SK-N-SH treated with all-trans-retinoic acid at 6 μM for 48 hours (cell line): ENCODE measurements around the gene TMEM231.

Source experiments
- ATAC-seq: fragments of 200-7000 bp; cut with Tn5 transposase; 3 replicates; pipeline ENCODE4 v1.9.1; 2020; ENCODE audit warnings: mild to moderate bottlenecking, moderate library complexity
- ARNTL ChIP-seq: fragments of 450-650 bp; formaldehyde crosslinking; IDR thresholded peaks from 2 replicates; pipeline ENCODE4 v1.5.0; 2020; ENCODE audit warnings: low read depth, mild to moderate bottlenecking, moderate library complexity, borderline replicate concordance
- BACH2 ChIP-seq: fragments of 250-450 bp; sonication (Bioruptor Pico); IDR thresholded peaks from 2 replicates; pipeline ENCODE4 v1.9.0; 2021; ENCODE audit warnings: mild to moderate bottlenecking, borderline replicate concordance
- CSDC2 ChIP-seq: fragments of 250-450 bp; sonication (Bioruptor Pico); IDR thresholded peaks from 2 replicates; pipeline ENCODE4 v1.5.0; 2020; ENCODE audit warnings: mild to moderate bottlenecking, moderate library complexity
- ESRRG ChIP-seq: fragments of 250-450 bp; sonication (Bioruptor Pico); IDR thresholded peaks from 2 replicates; pipeline ENCODE4 v1.6.1; 2021; ENCODE audit warnings: mild to moderate bottlenecking
- GLIS3 ChIP-seq: fragments of 250-450 bp; sonication (Bioruptor Pico); IDR thresholded peaks from 2 replicates; pipeline ENCODE4 v1.5.0; 2020; ENCODE audit warnings: mild to moderate bottlenecking, moderate library complexity
- ISL1 ChIP-seq: fragments of 250-450 bp; sonication (Bioruptor Pico); IDR thresholded peaks from 2 replicates; pipeline ENCODE4 v2.1.2; 2022; ENCODE audit warnings: mild to moderate bottlenecking, moderate library complexity
- PPARA ChIP-seq: fragments of 250-450 bp; sonication (Bioruptor Pico); IDR thresholded peaks from 2 replicates; pipeline ENCODE4 v1.5.0; 2020; ENCODE audit warnings: mild to moderate bottlenecking, borderline replicate concordance
- RARB ChIP-seq: fragments of 250-450 bp; sonication (Bioruptor Pico); IDR thresholded peaks from 2 replicates; pipeline ENCODE4 v1.8.0; 2021; ENCODE audit warnings: mild to moderate bottlenecking, moderate library complexity
- SNAI2 ChIP-seq: fragments of 250-450 bp; sonication (Bioruptor Pico); IDR thresholded peaks from 2 replicates; pipeline ENCODE4 v1.5.0; 2020; ENCODE audit warnings: mild to moderate bottlenecking, moderate library complexity
- TOX ChIP-seq: fragments of 250-450 bp; sonication (Bioruptor Pico); IDR thresholded peaks from 2 replicates; pipeline ENCODE4 v1.8.0; 2021; ENCODE audit warnings: mild to moderate bottlenecking, moderate library complexity, borderline replicate concordance
- TSHZ2 ChIP-seq: fragments of 250-450 bp; sonication (Bioruptor Pico); IDR thresholded peaks from 2 replicates; pipeline ENCODE4 v1.5.0; 2020; ENCODE audit warnings: mild to moderate bottlenecking, moderate library complexity
- ZFP3 ChIP-seq: fragments of 250-450 bp; sonication (Bioruptor Pico); IDR thresholded peaks from 2 replicates; pipeline ENCODE4 v1.5.0; 2020; ENCODE audit warnings: mild to moderate bottlenecking, moderate library complexity
- ZNF70 ChIP-seq: fragments of 450-650 bp; formaldehyde crosslinking; IDR thresholded peaks from 2 replicates; pipeline ENCODE4 v1.5.0; 2020; ENCODE audit warnings: mild to moderate bottlenecking, moderate library complexity
- ZNF8 ChIP-seq: fragments of 450-650 bp; formaldehyde crosslinking; IDR thresholded peaks from 2 replicates; pipeline ENCODE4 v1.5.0; 2020; ENCODE audit warnings: mild to moderate bottlenecking, moderate library complexity
- TF ChIP-seq, protein P1 (sequence below): fragments of 250-450 bp; sonication (Bioruptor Pico); IDR thresholded peaks from 2 replicates; pipeline ENCODE4 v1.5.1; 2020; ENCODE audit warnings: low read depth, mild to moderate bottlenecking, moderate library complexity
- TF ChIP-seq, protein P2 (sequence below): fragments of 250-450 bp; sonication (Bioruptor Pico); IDR thresholded peaks from 2 replicates; pipeline ENCODE4 v1.8.0; 2020; ENCODE audit warnings: mild to moderate bottlenecking, moderate library complexity, borderline replicate concordance
- TF ChIP-seq, protein P3 (sequence below): fragments of 250-450 bp; sonication (Bioruptor Pico); IDR thresholded peaks from 2 replicates; pipeline ENCODE4 v1.5.1; 2021; ENCODE audit warnings: mild to moderate bottlenecking, moderate library complexity

Gene TMEM231

GRCh38 chr16:75555707-75556430, at the start of gene TMEM231:
TMEM231 (minus strand) TSS chr16:75556252; CDS start chr16:75556209, 43 bp downstream.
- peak; percentile 94 for ATAC-seq
- TF ChIP-seq, protein P1, sequence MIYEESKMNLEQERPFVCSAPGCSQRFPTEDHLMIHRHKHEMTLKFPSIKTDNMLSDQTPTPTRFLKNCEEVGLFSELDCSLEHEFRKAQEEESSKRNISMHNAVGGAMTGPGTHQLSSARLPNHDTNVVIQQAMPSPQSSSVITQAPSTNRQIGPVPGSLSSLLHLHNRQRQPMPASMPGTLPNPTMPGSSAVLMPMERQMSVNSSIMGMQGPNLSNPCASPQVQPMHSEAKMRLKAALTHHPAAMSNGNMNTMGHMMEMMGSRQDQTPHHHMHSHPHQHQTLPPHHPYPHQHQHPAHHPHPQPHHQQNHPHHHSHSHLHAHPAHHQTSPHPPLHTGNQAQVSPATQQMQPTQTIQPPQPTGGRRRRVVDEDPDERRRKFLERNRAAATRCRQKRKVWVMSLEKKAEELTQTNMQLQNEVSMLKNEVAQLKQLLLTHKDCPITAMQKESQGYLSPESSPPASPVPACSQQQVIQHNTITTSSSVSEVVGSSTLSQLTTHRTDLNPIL (CRISPR knock-in tag) = no peak
- TF ChIP-seq GLIS3 (CRISPR knock-in tag) = no peak
- 0 out of 2 replicates have a peak, but pooled peaks have one; percentile 12 for TF ChIP-seq TSHZ2 (CRISPR knock-in tag)
- TF ChIP-seq CSDC2 (CRISPR knock-in tag) = 0 out of 2 replicates have a peak, but pooled peaks have one; percentile 12
- TF ChIP-seq ZNF70 (CRISPR knock-in tag) = no peak

GRCh38 chr16:75603241-75603640, 47.2 kb upstream of the TMEM231 start:
- TF ChIP-seq ARNTL (CRISPR knock-in tag) (no peak), TOX (no peak)
- TF ChIP-seq, protein P2, sequence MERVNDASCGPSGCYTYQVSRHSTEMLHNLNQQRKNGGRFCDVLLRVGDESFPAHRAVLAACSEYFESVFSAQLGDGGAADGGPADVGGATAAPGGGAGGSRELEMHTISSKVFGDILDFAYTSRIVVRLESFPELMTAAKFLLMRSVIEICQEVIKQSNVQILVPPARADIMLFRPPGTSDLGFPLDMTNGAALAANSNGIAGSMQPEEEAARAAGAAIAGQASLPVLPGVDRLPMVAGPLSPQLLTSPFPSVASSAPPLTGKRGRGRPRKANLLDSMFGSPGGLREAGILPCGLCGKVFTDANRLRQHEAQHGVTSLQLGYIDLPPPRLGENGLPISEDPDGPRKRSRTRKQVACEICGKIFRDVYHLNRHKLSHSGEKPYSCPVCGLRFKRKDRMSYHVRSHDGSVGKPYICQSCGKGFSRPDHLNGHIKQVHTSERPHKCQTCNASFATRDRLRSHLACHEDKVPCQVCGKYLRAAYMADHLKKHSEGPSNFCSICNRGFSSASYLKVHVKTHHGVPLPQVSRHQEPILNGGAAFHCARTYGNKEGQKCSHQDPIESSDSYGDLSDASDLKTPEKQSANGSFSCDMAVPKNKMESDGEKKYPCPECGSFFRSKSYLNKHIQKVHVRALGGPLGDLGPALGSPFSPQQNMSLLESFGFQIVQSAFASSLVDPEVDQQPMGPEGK (CRISPR knock-in tag) = no peak
- TF ChIP-seq, protein P3, sequence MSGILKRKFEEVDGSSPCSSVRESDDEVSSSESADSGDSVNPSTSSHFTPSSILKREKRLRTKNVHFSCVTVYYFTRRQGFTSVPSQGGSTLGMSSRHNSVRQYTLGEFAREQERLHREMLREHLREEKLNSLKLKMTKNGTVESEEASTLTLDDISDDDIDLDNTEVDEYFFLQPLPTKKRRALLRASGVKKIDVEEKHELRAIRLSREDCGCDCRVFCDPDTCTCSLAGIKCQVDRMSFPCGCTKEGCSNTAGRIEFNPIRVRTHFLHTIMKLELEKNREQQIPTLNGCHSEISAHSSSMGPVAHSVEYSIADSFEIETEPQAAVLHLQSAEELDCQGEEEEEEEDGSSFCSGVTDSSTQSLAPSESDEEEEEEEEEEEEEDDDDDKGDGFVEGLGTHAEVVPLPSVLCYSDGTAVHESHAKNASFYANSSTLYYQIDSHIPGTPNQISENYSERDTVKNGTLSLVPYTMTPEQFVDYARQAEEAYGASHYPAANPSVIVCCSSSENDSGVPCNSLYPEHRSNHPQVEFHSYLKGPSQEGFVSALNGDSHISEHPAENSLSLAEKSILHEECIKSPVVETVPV (CRISPR knock-in tag) = no peak
- ATAC-seq = no peak

GRCh38 chr16:75599452-75600277, 43.6 kb upstream of the TMEM231 start:
- TF ChIP-seq ISL1 (0 out of 2 replicates have a peak, but pooled peaks have one; percentile 20), PPARA (CRISPR knock-in tag) (no peak)
- ATAC-seq = peak; percentile 19; the same call in 1 of the 3 replicates

GRCh38 chr16:75593825-75594820, 38.1 kb upstream of the TMEM231 start:
- TF ChIP-seq, protein P3 (CRISPR knock-in tag) = 0 out of 2 replicates have a peak, but pooled peaks have one; percentile 10
- 0 out of 2 replicates have a peak, but pooled peaks have one; percentile 30 for TF ChIP-seq ZFP3 (CRISPR knock-in tag)
- TF ChIP-seq SNAI2 = peak; percentile 85
- TF ChIP-seq ZNF8 = peak; percentile 28; the same call in 1 of the 2 replicates
- 0 out of 2 replicates have a peak, but pooled peaks have one; percentile 24 for TF ChIP-seq RARB (CRISPR knock-in tag)
- TF ChIP-seq ARNTL (CRISPR knock-in tag) = peak; percentile 45; the same call in 1 of the 2 replicates
- no peak for TF ChIP-seq BACH2 (CRISPR knock-in tag)
- TF ChIP-seq TSHZ2 (CRISPR knock-in tag) = peak; percentile 92
- TF ChIP-seq ESRRG (CRISPR knock-in tag) = no peak
- ATAC-seq = peak; percentile 66
